GM23248 (cell line): ENCODE data around the gene ELFN1.

Experiments
- EZH2 ChIP-seq: fragments of 200-600 bp; sonication (generic); IDR thresholded peaks from 2 replicates; pipeline ENCODE4 v1.6.1; 2018; ENCODE audit warnings: antibody characterized with exemption, mild to moderate bottlenecking; ENCODE audit not compliant: insufficient read depth, poor library complexity, severe bottlenecking
- EZH2phosphoT487 ChIP-seq: fragments of 200-600 bp; sonication (generic); IDR thresholded peaks from 2 replicates; pipeline ENCODE4 v1.6.1; 2018; ENCODE audit warnings: antibody characterized with exemption, moderate library complexity, mild to moderate bottlenecking, low read depth; ENCODE audit not compliant: insufficient read depth

- TF ChIP-seq EZH2, result no peak
- TF ChIP-seq EZH2phosphoT487, result no peak
Measured at GRCh38 chr7:1732072-1732471, 62.0 kb downstream of the ELFN1 start.
